GM19467 (cell line): Measurements from ENCODE around the gene GDPD5.

ENCODE experiments used
- ATAC-seq: cut with Tn5 transposase; IDR thresholded peaks from one replicate; pipeline ENCODE4 v1.9.1; 2021; ENCODE audit warnings: mild to moderate bottlenecking, moderate library complexity; ENCODE audit not compliant: unreplicated experiment

The GDPD5 gene

GRCh38 chr11:75525433-75526191, at the start of gene GDPD5:
Gene GDPD5, minus strand, starts transcription at chr11:75525941. Its CDS starts 48,206 bp downstream, at chr11:75477735.
- peak; percentile 67 for ATAC-seq

- ATAC-seq, result no peak
Measured at GRCh38 chr11:75574698-75575602, 49.2 kb upstream of the GDPD5 start.

GRCh38 chr11:75572744-75573143, 47.0 kb upstream of the GDPD5 start:
- ATAC-seq, result no peak

GRCh38 chr11:75571625-75572024, 45.9 kb upstream of the GDPD5 start:
- ATAC-seq, result no peak

- no peak for ATAC-seq
Measured at GRCh38 chr11:75570559-75571139, 44.9 kb upstream of the GDPD5 start.

- ATAC-seq, result no peak
Measured at GRCh38 chr11:75568616-75569219, 43.0 kb upstream of the GDPD5 start.

GRCh38 chr11:75567971-75568370, 42.2 kb upstream of the GDPD5 start:
- ATAC-seq, result no peak

- ATAC-seq, result no peak
Measured at GRCh38 chr11:75566763-75567279, 41.1 kb upstream of the GDPD5 start.

- ATAC-seq, result no peak
Measured at GRCh38 chr11:75565916-75566762, 40.4 kb upstream of the GDPD5 start.

GRCh38 chr11:75565221-75565814, 39.6 kb upstream of the GDPD5 start:
- no peak for ATAC-seq

- no peak for ATAC-seq
Measured at GRCh38 chr11:75563978-75564552, 38.3 kb upstream of the GDPD5 start.

- no peak for ATAC-seq
Measured at GRCh38 chr11:75563501-75563977, 37.8 kb upstream of the GDPD5 start.

GRCh38 chr11:75562836-75563484, 37.2 kb upstream of the GDPD5 start:
- no peak for ATAC-seq

- peak; percentile 60 for ATAC-seq
Measured at GRCh38 chr11:75562048-75562835, 36.5 kb upstream of the GDPD5 start, which contains the start of gene SERPINH1. Gene SERPINH1, plus strand, starts transcription at chr11:75562253. Its CDS starts 4,097 bp downstream, at chr11:75566350.

GRCh38 chr11:75561426-75562047, 35.8 kb upstream of the GDPD5 start:
- ATAC-seq, result no peak

GRCh38 chr11:75560644-75561043, 34.9 kb upstream of the GDPD5 start:
- ATAC-seq, result no peak
